Immature natural killer cell (primary cell): ENCODE data around the gene TEDDM1. TPM values are rescaled to one million over a fixed set of nuclear protein-coding genes. Genes with fewer than 3 reads are reported as not detected.
A peak's percentile ranks its signal among the peaks of the same experiment; 100 is the strongest.
"Not testable (repeated sequence)": the region's sequence is repeated elsewhere in the genome, so short reads cannot be mapped to it uniquely, and the experiment has no call there.

Experiments
- DNase-seq, 3 donors: peaks; one replicate each; pipeline ENCODE4 v3.0.0; 2022; ENCODE audit warnings: mixed read lengths in 1 of 3
- H3K27ac Mint-ChIP-seq, 6 donors: one replicate each; pipeline ENCODE4 v1.8.0; 2020; ENCODE audit warnings: mixed read lengths in 6 of 6, mild to moderate bottlenecking in 5 of 6, inconsistent platforms in 4 of 6, moderate library complexity in 3 of 6
- H3K27me3 Mint-ChIP-seq, 3 donors: one replicate each; pipeline ENCODE4 v1.8.0; 2020 to 2021; ENCODE audit warnings: low read depth in 3 of 3, mild to moderate bottlenecking in 3 of 3, mixed read lengths in 3 of 3, moderate library complexity in 3 of 3, inconsistent platforms in 1 of 3
- H3K36me3 Mint-ChIP-seq, 3 donors: one replicate each; pipeline ENCODE4 v1.8.0; 2020; ENCODE audit warnings: mixed read lengths in 3 of 3, inconsistent platforms in 2 of 3, mild to moderate bottlenecking in 2 of 3
- H3K4me1 Mint-ChIP-seq, 2 donors: one replicate each; pipeline ENCODE4 v1.8.0; 2020; ENCODE audit warnings: inconsistent platforms in 2 of 2, mild to moderate bottlenecking in 2 of 2, mixed read lengths in 2 of 2, moderate library complexity in 1 of 2
- H3K4me3 Mint-ChIP-seq, 5 donors: one replicate each; pipeline ENCODE4 v1.8.0; 2020; ENCODE audit warnings: mild to moderate bottlenecking in 5 of 5, mixed read lengths in 5 of 5, inconsistent platforms in 3 of 5, moderate library complexity in 3 of 5
- H3K9me3 Mint-ChIP-seq, 6 donors: one replicate each; pipeline ENCODE4 v1.8.0; 2020; ENCODE audit warnings: mild to moderate bottlenecking in 6 of 6, mixed read lengths in 6 of 6, inconsistent platforms in 4 of 6, moderate library complexity in 3 of 6
- polyA plus RNA-seq, 3 donors: library from polyadenylated mRNA; unstranded; fragments of 300-500 nt; fragmentation: Illumina TruSeq; gene quantifications; one replicate each; pipeline ENCODE4 v1.2.3, GENCODE V29; 2021

The TEDDM1 gene, protein sequence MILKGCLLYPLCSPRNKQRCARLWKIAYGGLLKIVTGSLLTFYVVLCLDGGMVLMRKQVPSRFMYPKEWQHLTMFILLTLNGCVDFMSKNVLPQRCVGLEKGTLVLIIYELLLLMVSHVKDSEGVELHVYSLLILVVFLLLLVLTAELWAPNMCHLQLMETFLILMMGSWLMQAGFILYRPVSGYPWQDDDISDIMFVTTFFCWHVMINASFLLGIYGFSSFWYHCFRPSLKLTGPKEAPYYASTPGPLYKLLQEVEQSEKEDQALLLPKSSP
- polyA plus RNA-seq, result under 1 TPM in 1 of 3 donors, not detected in 2; 0.09 TPM

- no peaks in the 10 kb centered on the region for H3K36me3 Mint-ChIP-seq
Measured at GRCh38 chr1:182400567-182400966, at the start of gene TEDDM1. TSS of gene TEDDM1 (minus strand) at chr1:182400667. CDS start at chr1:182400485, 182 bp downstream.

DNA sequence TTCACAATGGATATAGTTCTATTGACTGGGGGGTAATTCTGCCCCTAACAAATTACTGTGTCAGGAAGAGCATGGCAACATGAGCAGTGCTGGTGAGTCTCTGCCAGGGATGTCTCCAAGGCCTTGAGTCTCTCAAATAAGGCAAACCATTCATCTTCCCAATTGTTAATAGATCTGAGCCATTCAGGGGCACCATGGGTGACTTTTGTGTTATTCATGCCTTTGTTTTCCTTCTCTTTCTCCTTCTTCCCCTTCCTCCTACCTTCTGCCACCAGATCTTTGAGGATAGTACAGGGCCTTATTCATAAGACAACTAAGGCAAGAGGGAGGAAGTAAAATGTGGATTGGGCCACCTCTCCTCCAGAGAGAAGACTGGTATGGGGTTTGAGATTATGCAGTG is 49.6 kb upstream of the TEDDM1 start, which contains the start of gene RGSL1:
RGSL1 (plus strand) TSS at position 60 of the 400 bp plus-strand sequence; CDS start at position 80, 20 bp downstream.
- Mint-ChIP-seq H3K4me3 (no peak within 1 kb of the TSS), H3K27me3 (peaks cover 4 to 5% (median 4%) of the 10 kb centered on the region in 3 donors), H3K36me3 (no peaks in the 10 kb centered on the region), H3K4me1 (no peaks in the 10 kb centered on the region), H3K9me3 (peaks cover 0 to 1% (median 0%) of the 10 kb centered on the region in 6 donors), H3K27ac (no peak within 1 kb of the TSS)
- no peak for DNase-seq

More at GRCh38 chr1:182400567-182400966, at the start of gene TEDDM1:
- peaks cover 2 to 8% of the 10 kb centered on the region in 2 donors for H3K4me1 Mint-ChIP-seq
- no peak for DNase-seq
- peaks cover 3 to 17% (median 5%) of the 10 kb centered on the region in 3 donors for H3K27me3 Mint-ChIP-seq
- no peaks in the 10 kb centered on the region for H3K9me3 Mint-ChIP-seq
- H3K4me3 Mint-ChIP-seq, result no peak within 1 kb of the TSS
- no peak within 1 kb of the TSS for H3K27ac Mint-ChIP-seq

DNA sequence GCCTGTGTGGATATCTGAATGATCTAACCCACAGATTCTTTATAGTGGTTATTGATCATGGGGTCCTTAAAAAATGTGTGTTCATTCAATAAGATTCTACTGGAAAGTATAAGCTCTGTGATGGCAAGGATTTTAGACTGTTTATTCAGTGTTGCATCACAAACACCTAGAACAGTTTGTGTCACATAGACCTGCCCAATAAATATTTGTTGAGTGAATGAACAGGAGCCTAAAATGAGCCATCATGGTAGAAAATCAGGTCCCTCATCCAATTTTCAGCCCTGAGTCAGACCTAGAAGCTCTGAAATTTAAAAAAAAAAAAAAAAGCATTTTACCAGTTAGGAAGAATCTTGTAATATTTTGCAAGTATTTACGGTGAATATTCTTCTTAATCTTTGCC is 47.2 kb upstream of the TEDDM1 start:
- Mint-ChIP-seq H3K36me3 (no peaks in the 10 kb centered on the region), H3K4me3 (no peak overlapping the region), H3K4me1 (no peaks in the 10 kb centered on the region), H3K9me3 (peaks cover 0 to 1% (median 0%) of the 10 kb centered on the region in 6 donors), H3K27ac (no peak overlapping the region), H3K27me3 (peaks cover 0 to 4% (median 2%) of the 10 kb centered on the region in 3 donors)
- no peak for DNase-seq

DNA sequence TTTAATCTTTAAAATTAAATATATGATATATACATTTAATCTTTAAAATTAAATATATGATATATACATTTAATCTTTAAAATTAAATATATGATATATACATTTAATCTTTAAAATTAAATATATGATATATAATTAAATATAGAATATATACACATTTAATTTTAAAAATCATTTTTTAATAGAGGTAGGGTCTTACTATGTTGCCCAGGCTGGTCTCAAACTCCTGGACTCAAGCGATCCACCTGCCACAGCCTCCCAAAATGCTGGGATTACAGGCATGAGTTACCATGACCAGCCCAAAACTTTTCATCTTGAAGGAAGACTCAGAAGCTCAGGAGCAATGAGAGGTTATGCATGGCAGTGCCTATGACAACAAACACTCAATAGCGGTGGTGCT is 46.7 kb upstream of the TEDDM1 start:
- not testable (repeated sequence) for H3K27ac Mint-ChIP-seq, DNase-seq, H3K36me3 Mint-ChIP-seq, H3K27me3 Mint-ChIP-seq, H3K4me1 Mint-ChIP-seq, H3K9me3 Mint-ChIP-seq, H3K4me3 Mint-ChIP-seq

DNA sequence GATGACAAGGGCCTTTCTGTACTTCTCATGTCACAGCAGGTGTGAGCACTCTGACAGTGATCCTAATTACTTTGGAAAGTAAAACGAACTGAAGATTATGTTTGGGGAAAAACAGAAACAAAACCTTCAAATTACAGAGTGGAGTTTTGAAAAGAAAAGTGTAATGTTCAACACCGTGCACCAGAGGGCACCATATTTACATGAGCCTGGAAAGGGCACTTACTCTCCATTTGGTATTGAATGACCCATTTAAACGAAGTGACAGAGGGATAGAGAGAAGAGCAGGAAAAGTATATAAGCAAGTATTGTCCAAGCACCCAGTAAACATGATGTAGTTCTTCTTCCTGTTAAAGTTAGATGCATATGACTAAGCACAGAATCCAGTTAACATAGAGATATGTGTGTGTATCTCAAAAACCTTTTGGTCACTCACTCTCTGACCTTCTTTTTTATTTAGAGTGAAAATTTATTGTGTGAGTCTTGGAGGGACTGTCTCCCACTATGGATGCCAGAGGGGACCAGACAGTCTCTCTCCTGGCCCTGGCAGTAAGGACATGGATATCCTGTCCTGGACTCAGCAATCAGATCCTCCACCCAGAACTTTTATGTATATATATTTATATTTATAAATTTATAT is 45.7 kb upstream of the TEDDM1 start:
- Mint-ChIP-seq H3K4me1 (no peaks in the 10 kb centered on the region), H3K27me3 (peaks cover 0 to 3% (median 2%) of the 10 kb centered on the region in 3 donors), H3K9me3 (peaks cover 0 to 1% (median 0%) of the 10 kb centered on the region in 6 donors), H3K4me3 (no peak overlapping the region), H3K27ac (no peak overlapping the region), H3K36me3 (no peaks in the 10 kb centered on the region)
- DNase-seq, result peak in 1 of 3 donors; percentile 21

DNA sequence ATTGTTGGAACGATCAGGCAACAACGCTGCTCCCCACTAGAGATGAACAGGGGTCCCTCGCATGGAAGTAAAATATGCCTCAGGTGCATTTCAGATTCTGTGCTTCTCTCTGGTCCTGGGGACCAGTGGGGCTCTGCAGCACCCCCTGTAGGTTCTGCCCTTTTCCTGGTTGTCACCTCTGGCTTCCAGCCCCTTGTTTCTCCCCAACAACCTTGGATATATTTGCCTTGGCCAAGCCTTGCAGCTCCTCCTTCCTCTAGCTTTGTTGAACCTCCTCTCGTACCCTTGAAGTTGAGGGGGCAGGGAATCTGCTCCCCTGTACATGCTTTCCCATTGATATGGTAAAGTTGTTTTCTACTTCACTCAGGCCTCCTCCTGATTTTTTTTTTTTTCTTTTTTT is 44.0 kb upstream of the TEDDM1 start:
- Mint-ChIP-seq H3K4me1 (no peaks in the 10 kb centered on the region), H3K9me3 (peaks cover 0 to 1% (median 0%) of the 10 kb centered on the region in 6 donors), H3K4me3 (no peak overlapping the region), H3K27ac (no peak overlapping the region), H3K27me3 (peaks cover 0 to 2% (median 2%) of the 10 kb centered on the region in 3 donors), H3K36me3 (no peaks in the 10 kb centered on the region)
- DNase-seq, result no peak

DNA sequence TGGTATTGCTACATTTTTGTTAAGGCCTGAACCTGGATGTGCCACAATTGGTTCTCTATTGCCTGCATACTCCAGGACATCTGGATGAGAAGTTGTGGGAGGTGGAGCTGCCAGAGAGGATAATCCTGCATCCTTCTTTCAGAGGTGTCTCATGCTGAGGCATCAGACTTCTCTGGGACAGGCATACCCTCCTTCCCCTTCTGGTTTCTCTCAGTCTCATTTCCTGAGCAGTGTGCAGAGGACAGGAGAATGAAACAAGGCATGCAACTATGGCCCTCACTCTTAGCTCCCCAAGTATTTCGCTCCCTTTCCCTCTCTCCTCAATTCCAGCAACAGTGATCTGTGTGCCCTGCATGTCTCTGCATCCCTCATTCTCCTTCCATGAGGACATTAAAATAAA is 41.9 kb upstream of the TEDDM1 start:
- H3K27ac Mint-ChIP-seq, result no peak overlapping the region
- H3K4me3 Mint-ChIP-seq, result no peak overlapping the region
- no peaks in the 10 kb centered on the region for H3K4me1 Mint-ChIP-seq
- no peaks in the 10 kb centered on the region for H3K36me3 Mint-ChIP-seq
- peaks cover 2 to 4% (median 3%) of the 10 kb centered on the region in 3 donors for H3K27me3 Mint-ChIP-seq
- H3K9me3 Mint-ChIP-seq, result peaks cover 0 to 3% (median under 1%) of the 10 kb centered on the region in 6 donors
- no peak for DNase-seq

DNA sequence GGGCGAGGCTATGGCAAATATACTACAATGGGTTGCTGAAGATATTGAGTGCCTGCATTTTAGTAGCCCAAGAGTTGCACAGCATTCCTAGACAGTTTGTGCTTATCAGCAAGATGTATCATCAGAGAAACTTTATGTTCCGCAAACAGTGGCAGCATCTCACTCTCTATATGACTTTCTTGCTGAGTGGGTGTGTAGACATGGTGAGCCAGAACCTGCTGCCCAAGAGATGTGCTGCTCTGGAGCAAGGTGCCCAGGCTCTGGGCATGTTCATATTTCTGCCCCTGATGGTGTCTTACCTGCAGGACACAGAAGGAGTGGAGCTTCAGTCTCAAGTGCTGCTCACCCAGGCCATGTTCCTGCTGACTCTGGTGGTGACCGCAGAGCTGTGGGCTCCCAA is 41.3 kb upstream of the TEDDM1 start:
- Mint-ChIP-seq H3K27ac (no peak overlapping the region), H3K4me1 (no peaks in the 10 kb centered on the region), H3K27me3 (peaks cover 2 to 6% (median 3%) of the 10 kb centered on the region in 3 donors), H3K4me3 (no peak overlapping the region), H3K36me3 (no peaks in the 10 kb centered on the region), H3K9me3 (peaks cover 0 to 3% (median under 1%) of the 10 kb centered on the region in 6 donors)
- DNase-seq, result no peak

DNA sequence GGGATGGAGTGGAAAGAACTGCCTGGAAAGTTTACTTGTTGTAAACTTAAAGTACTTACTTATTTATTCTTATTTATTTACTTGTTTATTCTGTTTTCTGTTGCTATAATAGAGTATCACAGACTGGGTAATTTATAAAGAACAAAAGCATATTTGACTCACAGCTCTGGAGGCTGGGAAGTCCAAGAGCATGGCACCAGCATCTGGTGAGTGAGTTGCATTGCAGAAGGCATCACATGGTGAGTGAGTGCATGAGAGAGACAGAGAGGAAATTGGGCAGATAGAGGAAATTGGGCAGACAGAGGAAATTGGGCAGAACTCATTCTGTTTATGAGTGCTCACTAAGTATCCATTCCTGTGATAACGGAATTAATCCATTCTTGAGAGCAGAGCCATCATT is 37.9 kb upstream of the TEDDM1 start:
- Mint-ChIP-seq H3K27me3 (peaks cover 2 to 6% (median 3%) of the 10 kb centered on the region in 3 donors), H3K36me3 (no peaks in the 10 kb centered on the region), H3K4me3 (no peak overlapping the region), H3K4me1 (no peaks in the 10 kb centered on the region), H3K9me3 (peaks cover 0 to 2% (median under 1%) of the 10 kb centered on the region in 6 donors), H3K27ac (no peak overlapping the region)
- no peak for DNase-seq

GRCh38 chr1:182433580-182433979 is 33.1 kb upstream of the TEDDM1 start:
- Mint-ChIP-seq H3K4me1 (peaks cover 8 to 13% of the 10 kb centered on the region in 2 donors), H3K27me3 (peaks cover 0 to 5% (median 4%) of the 10 kb centered on the region in 3 donors), H3K4me3 (no peak overlapping the region), H3K9me3 (peaks cover 0 to 2% (median under 1%) of the 10 kb centered on the region in 6 donors), H3K27ac (no peak overlapping the region), H3K36me3 (no peaks in the 10 kb centered on the region)
- no peak for DNase-seq

GRCh38 chr1:182431278-182431677 is 30.8 kb upstream of the TEDDM1 start:
- Mint-ChIP-seq H3K27ac (peak overlapping the region in 1 of 6 donors; percentile 47), H3K36me3 (no peaks in the 10 kb centered on the region), H3K4me1 (peaks cover 8 to 13% of the 10 kb centered on the region in 2 donors), H3K4me3 (no peak overlapping the region), H3K27me3 (peaks cover 0 to 4% (median 0%) of the 10 kb centered on the region in 3 donors), H3K9me3 (no peaks in the 10 kb centered on the region)
- no peak for DNase-seq

GRCh38 chr1:182430263-182431068 is 30.0 kb upstream of the TEDDM1 start:
- Mint-ChIP-seq H3K27me3 (peaks cover 0 to 4% (median 0%) of the 10 kb centered on the region in 3 donors), H3K4me1 (peaks cover 8 to 13% of the 10 kb centered on the region in 2 donors), H3K27ac (peak overlapping the region in 2 of 6 donors; percentile 62 to 82), H3K4me3 (peak overlapping the region in 2 of 5 donors; percentile 50 to 64), H3K9me3 (no peaks in the 10 kb centered on the region), H3K36me3 (no peaks in the 10 kb centered on the region)
- peak; percentile 10 to 54 (median 15) for DNase-seq

- Mint-ChIP-seq H3K4me1 (peaks cover 8 to 13% of the 10 kb centered on the region in 2 donors), H3K9me3 (no peaks in the 10 kb centered on the region), H3K36me3 (no peaks in the 10 kb centered on the region), H3K27me3 (peaks cover 0 to 4% (median 0%) of the 10 kb centered on the region in 3 donors), H3K27ac (peak overlapping the region in 2 of 6 donors; percentile 57 to 83), H3K4me3 (no peak overlapping the region)
- no peak for DNase-seq
Measured at GRCh38 chr1:182428043-182428442, 27.6 kb upstream of the TEDDM1 start.
